HEK293T (cell line): ENCODE results near the gene NT5DC4.

ENCODE experiments used
- CTCF ChIA-PET: fragments of 350-600 bp; formaldehyde crosslinking; extraction: SDS; loops from one replicate; lab custom pipeline; 2021; ENCODE audit warnings: antibody characterized with exemption, inconsistent platforms; lab: Yijun Ruan, JAX
- POLR2A ChIA-PET: fragments of 350-600 bp; formaldehyde crosslinking; extraction: SDS; loops from one replicate; lab custom pipeline; 2020; ENCODE audit warnings: antibody characterized with exemption, inconsistent platforms; lab: Yijun Ruan, JAX
- DNase-seq: peaks from one replicate; pipeline ENCODE4 v3.0.0; 2012; ENCODE audit warnings: mixed read lengths; ENCODE audit errors: extremely low spot score
- ARNT ChIP-seq: fragments of 450-650 bp; IDR thresholded peaks from 2 replicates; pipeline ENCODE4 v1.6.1; 2017; ENCODE audit warnings: mild to moderate bottlenecking
- BHLHE40 ChIP-seq: fragments of 450-650 bp; IDR thresholded peaks from 2 replicates; pipeline ENCODE4 v1.6.1; 2016; ENCODE audit warnings: mild to moderate bottlenecking, moderate library complexity, borderline replicate concordance
- CTBP1 ChIP-seq: fragments of 450-650 bp; IDR thresholded peaks from 2 replicates; pipeline ENCODE4 v1.6.1; 2016; ENCODE audit warnings: borderline replicate concordance
- ELF4 ChIP-seq: fragments of 450-650 bp; IDR thresholded peaks from 2 replicates; pipeline ENCODE4 v1.6.1; 2017; ENCODE audit warnings: antibody characterized with exemption
- FOXA1 ChIP-seq: fragments of 450-650 bp; IDR thresholded peaks from 2 replicates; pipeline ENCODE4 v1.6.1; 2016; ENCODE audit warnings: mild to moderate bottlenecking
- FOXK2 ChIP-seq: fragments of 450-650 bp; IDR thresholded peaks from 2 replicates; pipeline ENCODE4 v1.6.1; 2016; ENCODE audit warnings: mild to moderate bottlenecking
- FOXM1 ChIP-seq: fragments of 450-650 bp; IDR thresholded peaks from 2 replicates; pipeline ENCODE4 v1.6.1; 2017; ENCODE audit warnings: mild to moderate bottlenecking, borderline replicate concordance
- HDGF ChIP-seq: fragments of 450-650 bp; IDR thresholded peaks from 2 replicates; pipeline ENCODE4 v1.6.1; 2017; ENCODE audit warnings: antibody characterized with exemption, borderline replicate concordance
- L3MBTL2 ChIP-seq: fragments of 450-650 bp; conservative IDR thresholded peaks from 2 replicates; pipeline ENCODE4 v1.6.1; 2016; ENCODE audit warnings: mild to moderate bottlenecking
- LEF1 ChIP-seq: fragments of 450-650 bp; IDR thresholded peaks from 2 replicates; pipeline ENCODE4 v1.6.1; 2017; ENCODE audit warnings: mild to moderate bottlenecking, borderline replicate concordance
- NFRKB ChIP-seq: fragments of 450-650 bp; IDR thresholded peaks from 2 replicates; pipeline ENCODE4 v1.6.1; 2016; ENCODE audit warnings: mild to moderate bottlenecking, moderate library complexity
- PKNOX1 ChIP-seq: fragments of 450-650 bp; IDR thresholded peaks from 2 replicates; pipeline ENCODE4 v1.6.1; 2016
- SP1 ChIP-seq: fragments of 450-650 bp; IDR thresholded peaks from 2 replicates; pipeline ENCODE4 v1.6.1; 2017
- SUZ12 ChIP-seq: fragments of 450-650 bp; IDR thresholded peaks from 2 replicates; pipeline ENCODE4 v1.6.1; 2016; ENCODE audit warnings: mild to moderate bottlenecking
- TARDBP ChIP-seq: fragments of 450-650 bp; IDR thresholded peaks from 2 replicates; pipeline ENCODE4 v1.6.1; 2016
- ZNF384 ChIP-seq: fragments of 450-650 bp; IDR thresholded peaks from 2 replicates; pipeline ENCODE4 v1.6.1; 2016

Gene NT5DC4

GRCh38 chr2:112767693-112768330 lies 47.0 kb downstream of the NT5DC4 start:
- TF ChIP-seq ZNF384 (no peak), FOXK2 (no peak), FOXA1 (no peak), HDGF (no peak), CTBP1 (no peak), BHLHE40 (no peak), FOXM1 (no peak), NFRKB (no peak), LEF1 (no peak)
- CTCF ChIA-PET, result no interaction called here
- no peak for DNase-seq
- POLR2A ChIA-PET, result no interaction called here

GRCh38 chr2:112768432-112768831 lies 47.6 kb downstream of the NT5DC4 start:
- no peak for TF ChIP-seq FOXM1
- TF ChIP-seq L3MBTL2, result no peak
- TF ChIP-seq TARDBP, result no peak
- no peak for TF ChIP-seq BHLHE40
- TF ChIP-seq ZNF384, result no peak
- no peak for TF ChIP-seq PKNOX1
- TF ChIP-seq FOXA1, result no peak
- no peak for TF ChIP-seq ELF4
- TF ChIP-seq CTBP1, result no peak
- no peak for TF ChIP-seq LEF1
- TF ChIP-seq ARNT, result no peak
- TF ChIP-seq SP1, result no peak
- TF ChIP-seq SUZ12, result no peak
- no peak for TF ChIP-seq FOXK2
- no peak for TF ChIP-seq NFRKB
- TF ChIP-seq HDGF, result no peak
- CTCF ChIA-PET, result no interaction called here
- POLR2A ChIA-PET, result no interaction called here

GRCh38 chr2:112772322-112772721 lies 51.5 kb downstream of the NT5DC4 start:
- CTCF ChIA-PET, result no interaction called here
- POLR2A ChIA-PET, result no interaction called here
- no peak for DNase-seq
- TF ChIP-seq FOXK2 (no peak), FOXA1 (no peak), BHLHE40 (no peak), CTBP1 (no peak), SP1 (no peak), SUZ12 (no peak), ELF4 (no peak), TARDBP (no peak), PKNOX1 (no peak), L3MBTL2 (no peak), ARNT (no peak), FOXM1 (no peak), HDGF (no peak)

More at GRCh38 chr2:112768432-112768831, 47.6 kb downstream of the NT5DC4 start:
- DNase-seq, result no peak

GRCh38 chr2:112772911-112773475 lies 52.2 kb downstream of the NT5DC4 start:
- ChIA-PET POLR2A (no interaction called here), CTCF (interaction anchor here (0.7 kb wide), 1 partner anchor 30 kb away, joined by 3 read pairs; no protein-coding TSS in a partner anchor)
- DNase-seq, result no peak
- TF ChIP-seq ELF4 (no peak), ZNF384 (no peak), BHLHE40 (no peak), ARNT (no peak), NFRKB (no peak), SP1 (no peak), LEF1 (no peak), L3MBTL2 (no peak), CTBP1 (no peak), PKNOX1 (no peak), HDGF (no peak), FOXK2 (no peak), TARDBP (no peak), FOXA1 (no peak), SUZ12 (no peak), FOXM1 (no peak)

GRCh38 chr2:112773556-112773955 lies 52.7 kb downstream of the NT5DC4 start:
- ChIA-PET CTCF (interaction anchor here (0.7 kb wide), 1 partner anchor 29 kb away, joined by 3 read pairs; no protein-coding TSS in a partner anchor), POLR2A (no interaction called here)
- TF ChIP-seq FOXK2 (no peak), SUZ12 (no peak), ZNF384 (no peak), TARDBP (no peak), FOXM1 (no peak), LEF1 (no peak), FOXA1 (no peak), BHLHE40 (no peak), HDGF (no peak), ARNT (no peak), ELF4 (no peak), SP1 (no peak), PKNOX1 (no peak)
- DNase-seq, result no peak
